HG03521 (cell line): Measurements from ENCODE around the gene ACTR6.

Experiments
- ATAC-seq: cut with Tn5 transposase; IDR thresholded peaks from one replicate; pipeline ENCODE4 v1.9.1; 2021; ENCODE audit warnings: mild to moderate bottlenecking, moderate library complexity; ENCODE audit not compliant: unreplicated experiment

The ACTR6 gene

GRCh38 chr12:100265732-100266584, 65.3 kb downstream of the ACTR6 start:
- ATAC-seq, result no peak

- peak; percentile 83 for ATAC-seq
These were observed 65.9 kb downstream of the ACTR6 start for GRCh38 chr12:100266585-100266834.

GRCh38 chr12:100266835-100267602, 66.4 kb downstream of the ACTR6 start, which contains the start of the genes DEPDC4 and SCYL2:
Gene DEPDC4 (minus strand): TSS chr12:100267079. CDS start chr12:100267076, 3 bp downstream.
Gene SCYL2 (plus strand): TSS chr12:100267177. CDS start chr12:100282971, 15,794 bp downstream.
- ATAC-seq, result peak; percentile 91

- peak; percentile 8 for ATAC-seq
These were observed 67.1 kb downstream of the ACTR6 start for GRCh38 chr12:100267603-100268281.

GRCh38 chr12:100268835-100269564, 68.4 kb downstream of the ACTR6 start:
- no peak for ATAC-seq

- ATAC-seq, result no peak
These were observed 73.2 kb downstream of the ACTR6 start for GRCh38 chr12:100273782-100274181.
